Liver (tissue), 3 donors: ENCODE measurements around the gene DIO3.

ENCODE experiments used
- JUND ChIP-seq, 2 donors: IDR thresholded peaks; 2 replicates each; pipeline ENCODE4 v1.6.1; 2016; ENCODE audit warnings: antibody characterized with exemption in 2 of 2
- SP1 ChIP-seq: IDR thresholded peaks from 2 replicates; pipeline ENCODE4 v1.6.1; 2018; ENCODE audit warnings: antibody characterized with exemption, mild to moderate bottlenecking
- TAF1 ChIP-seq: conservative IDR thresholded peaks from 2 replicates; pipeline ENCODE4 v1.6.1; 2016; ENCODE audit warnings: antibody characterized with exemption, mild to moderate bottlenecking
- TF ChIP-seq, protein P1 (sequence below): fragments of 150-350 bp; IDR thresholded peaks from 2 replicates; pipeline ENCODE4 v1.5.1; 2017; ENCODE audit warnings: improper control_type of control experiment, low read depth, low read length; ENCODE audit not compliant: missing input control
- TF ChIP-seq, protein P2 (sequence below): IDR thresholded peaks from 2 replicates; pipeline ENCODE4 v1.6.1; 2016; ENCODE audit warnings: antibody characterized with exemption, mild to moderate bottlenecking
- donor health status: healthy.
- donor health status: healthy.

DNA sequence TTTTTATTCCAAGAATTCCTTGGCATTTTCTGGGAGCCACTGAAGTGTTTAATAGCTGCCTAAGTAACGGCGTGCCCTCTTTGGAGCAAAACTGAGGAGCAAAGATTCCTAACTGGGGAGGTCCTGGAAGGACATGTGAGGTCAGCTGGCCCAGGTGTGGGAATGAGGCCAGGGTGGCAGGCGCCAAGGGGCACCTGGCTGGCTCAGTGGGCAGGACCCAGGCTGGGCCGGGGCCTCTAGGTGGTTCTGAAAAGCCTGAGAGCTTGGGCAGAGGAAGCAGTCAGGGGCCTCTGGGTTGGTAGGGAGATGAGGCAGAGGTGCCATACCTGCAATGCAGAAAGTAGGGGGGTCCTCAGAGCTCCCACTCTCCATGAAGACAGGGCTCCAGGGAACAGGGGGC, 27.1 kb upstream of the DIO3 start:
- TF ChIP-seq JUND (IDR thresholded peaks at IDR 0.05): no peak
- TF ChIP-seq, protein P1, sequence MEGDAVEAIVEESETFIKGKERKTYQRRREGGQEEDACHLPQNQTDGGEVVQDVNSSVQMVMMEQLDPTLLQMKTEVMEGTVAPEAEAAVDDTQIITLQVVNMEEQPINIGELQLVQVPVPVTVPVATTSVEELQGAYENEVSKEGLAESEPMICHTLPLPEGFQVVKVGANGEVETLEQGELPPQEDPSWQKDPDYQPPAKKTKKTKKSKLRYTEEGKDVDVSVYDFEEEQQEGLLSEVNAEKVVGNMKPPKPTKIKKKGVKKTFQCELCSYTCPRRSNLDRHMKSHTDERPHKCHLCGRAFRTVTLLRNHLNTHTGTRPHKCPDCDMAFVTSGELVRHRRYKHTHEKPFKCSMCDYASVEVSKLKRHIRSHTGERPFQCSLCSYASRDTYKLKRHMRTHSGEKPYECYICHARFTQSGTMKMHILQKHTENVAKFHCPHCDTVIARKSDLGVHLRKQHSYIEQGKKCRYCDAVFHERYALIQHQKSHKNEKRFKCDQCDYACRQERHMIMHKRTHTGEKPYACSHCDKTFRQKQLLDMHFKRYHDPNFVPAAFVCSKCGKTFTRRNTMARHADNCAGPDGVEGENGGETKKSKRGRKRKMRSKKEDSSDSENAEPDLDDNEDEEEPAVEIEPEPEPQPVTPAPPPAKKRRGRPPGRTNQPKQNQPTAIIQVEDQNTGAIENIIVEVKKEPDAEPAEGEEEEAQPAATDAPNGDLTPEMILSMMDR: no peak
- TF ChIP-seq SP1: no peak
- TF ChIP-seq, protein P2, sequence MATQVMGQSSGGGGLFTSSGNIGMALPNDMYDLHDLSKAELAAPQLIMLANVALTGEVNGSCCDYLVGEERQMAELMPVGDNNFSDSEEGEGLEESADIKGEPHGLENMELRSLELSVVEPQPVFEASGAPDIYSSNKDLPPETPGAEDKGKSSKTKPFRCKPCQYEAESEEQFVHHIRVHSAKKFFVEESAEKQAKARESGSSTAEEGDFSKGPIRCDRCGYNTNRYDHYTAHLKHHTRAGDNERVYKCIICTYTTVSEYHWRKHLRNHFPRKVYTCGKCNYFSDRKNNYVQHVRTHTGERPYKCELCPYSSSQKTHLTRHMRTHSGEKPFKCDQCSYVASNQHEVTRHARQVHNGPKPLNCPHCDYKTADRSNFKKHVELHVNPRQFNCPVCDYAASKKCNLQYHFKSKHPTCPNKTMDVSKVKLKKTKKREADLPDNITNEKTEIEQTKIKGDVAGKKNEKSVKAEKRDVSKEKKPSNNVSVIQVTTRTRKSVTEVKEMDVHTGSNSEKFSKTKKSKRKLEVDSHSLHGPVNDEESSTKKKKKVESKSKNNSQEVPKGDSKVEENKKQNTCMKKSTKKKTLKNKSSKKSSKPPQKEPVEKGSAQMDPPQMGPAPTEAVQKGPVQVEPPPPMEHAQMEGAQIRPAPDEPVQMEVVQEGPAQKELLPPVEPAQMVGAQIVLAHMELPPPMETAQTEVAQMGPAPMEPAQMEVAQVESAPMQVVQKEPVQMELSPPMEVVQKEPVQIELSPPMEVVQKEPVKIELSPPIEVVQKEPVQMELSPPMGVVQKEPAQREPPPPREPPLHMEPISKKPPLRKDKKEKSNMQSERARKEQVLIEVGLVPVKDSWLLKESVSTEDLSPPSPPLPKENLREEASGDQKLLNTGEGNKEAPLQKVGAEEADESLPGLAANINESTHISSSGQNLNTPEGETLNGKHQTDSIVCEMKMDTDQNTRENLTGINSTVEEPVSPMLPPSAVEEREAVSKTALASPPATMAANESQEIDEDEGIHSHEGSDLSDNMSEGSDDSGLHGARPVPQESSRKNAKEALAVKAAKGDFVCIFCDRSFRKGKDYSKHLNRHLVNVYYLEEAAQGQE: no peak
- no peak for TF ChIP-seq TAF1
